GM12891 (cell line): ENCODE results near the gene DIP2C.

Experiments used
- PAX5 ChIP-seq: IDR thresholded peaks from 2 replicates; pipeline ENCODE4 v1.6.1; 2011; ENCODE audit warnings: low read length, moderate library complexity, mild to moderate bottlenecking; ENCODE audit not compliant: insufficient read depth, severe bottlenecking
- POLR2A ChIP-seq: IDR thresholded peaks from 2 replicates; pipeline ENCODE4 v1.6.1; 2011; ENCODE audit warnings: low read depth, low read length, control low read depth
- POLR2AphosphoS5 ChIP-seq: IDR thresholded peaks from 2 replicates; pipeline ENCODE4 v1.6.1; 2011; ENCODE audit warnings: low read depth, low read length, control low read depth
- POU2F2 ChIP-seq: IDR thresholded peaks from 2 replicates; pipeline ENCODE4 v1.6.1; 2011; ENCODE audit warnings: low read depth, mild to moderate bottlenecking, control low read depth, low read length, moderate library complexity
- SPI1 ChIP-seq: IDR thresholded peaks from 2 replicates; pipeline ENCODE4 v1.6.1; 2011; ENCODE audit warnings: low read depth, low read length, control low read depth
- TAF1 ChIP-seq: IDR thresholded peaks from 2 replicates; pipeline ENCODE4 v1.6.1; 2011; ENCODE audit warnings: low read depth, low read length, control low read depth

GRCh38 chr10:469947-470338, 219.5 kb downstream of the DIP2C start:
- TF ChIP-seq POLR2AphosphoS5 (no peak), PAX5 (no peak), TAF1 (no peak), POLR2A (no peak), SPI1 (no peak), POU2F2 (no peak)
